ENCODE measurements around the gene ZNF248.

ZNF248 gene

GRCh38 chr10:37854626-37855025 lies 2.8 kb downstream of the ZNF248 start:
- DNase-seq (ENCODE audit: extremely low read depth, insufficient read length), result no peak
- Histone ChIP-seq H3K4me3 (replicated peaks; ENCODE audit: low read depth, low read length) (no peak overlapping the region), H3K36me3 (ENCODE audit: control insufficient read depth, insufficient read depth, low read length) (no peaks in the 10 kb centered on the region), H3K27me3 (replicated peaks; ENCODE audit: control insufficient read depth, insufficient read depth, low read length) (no peaks in the 10 kb centered on the region)
- no peak for TF ChIP-seq CTCF (IDR thresholded peaks at IDR 0.05; ENCODE audit: insufficient read depth, low read length, poor library complexity, severe bottlenecking)

GRCh38 chr10:37844644-37845043 lies 12.8 kb downstream of the ZNF248 start:
- no peaks in the 10 kb centered on the region for H3K27me3 ChIP-seq (replicated peaks; ENCODE audit: control insufficient read depth, insufficient read depth, low read length)
- DNase-seq (ENCODE audit: extremely low read depth, insufficient read length), result no peak
- no peak overlapping the region for H3K4me3 ChIP-seq (replicated peaks; ENCODE audit: low read depth, low read length)
- TF ChIP-seq CTCF (IDR thresholded peaks at IDR 0.05; ENCODE audit: insufficient read depth, low read length, poor library complexity, severe bottlenecking), result no peak
- no peaks in the 10 kb centered on the region; the same call in 1 of the 2 replicates for H3K36me3 ChIP-seq (ENCODE audit: control insufficient read depth, insufficient read depth, low read length)

- H3K36me3 ChIP-seq (ENCODE audit: control insufficient read depth, insufficient read depth, low read length), result peaks cover 2% of the 10 kb centered on the region; the same call in 1 of the 2 replicates
- H3K4me3 ChIP-seq (replicated peaks; ENCODE audit: low read depth, low read length), result no peak overlapping the region
- no peaks in the 10 kb centered on the region for H3K27me3 ChIP-seq (replicated peaks; ENCODE audit: control insufficient read depth, insufficient read depth, low read length)
- TF ChIP-seq CTCF (IDR thresholded peaks at IDR 0.05; ENCODE audit: insufficient read depth, low read length, poor library complexity, severe bottlenecking), result no peak
- DNase-seq (ENCODE audit: extremely low read depth, insufficient read length), result no peak
Observed at GRCh38 chr10:37839243-37839642, 18.2 kb downstream of the ZNF248 start.

- no peak for TF ChIP-seq CTCF (IDR thresholded peaks at IDR 0.05; ENCODE audit: insufficient read depth, low read length, poor library complexity, severe bottlenecking)
- Histone ChIP-seq H3K27me3 (replicated peaks; ENCODE audit: control insufficient read depth, insufficient read depth, low read length) (no peaks in the 10 kb centered on the region), H3K4me3 (replicated peaks; ENCODE audit: low read depth, low read length) (no peak overlapping the region), H3K36me3 (ENCODE audit: control insufficient read depth, insufficient read depth, low read length) (peaks cover 9% of the 10 kb centered on the region)
- no peak for DNase-seq (ENCODE audit: extremely low read depth, insufficient read length)
Observed at GRCh38 chr10:37831495-37832333, 25.7 kb downstream of the ZNF248 start.

GRCh38 chr10:37826806-37827205 lies 30.6 kb downstream of the ZNF248 start:
- no peak for TF ChIP-seq CTCF (IDR thresholded peaks at IDR 0.05; ENCODE audit: insufficient read depth, low read length, poor library complexity, severe bottlenecking)
- peaks cover 4% of the 10 kb centered on the region for H3K36me3 ChIP-seq (ENCODE audit: control insufficient read depth, insufficient read depth, low read length)
- DNase-seq (ENCODE audit: extremely low read depth, insufficient read length), result no peak
- no peak overlapping the region for H3K4me3 ChIP-seq (replicated peaks; ENCODE audit: low read depth, low read length)
- H3K27me3 ChIP-seq (replicated peaks; ENCODE audit: control insufficient read depth, insufficient read depth, low read length), result no peaks in the 10 kb centered on the region

Measured in GM06990 (cell line).